NB4 (cell line): ENCODE results near the gene COA4.
"Not testable (repeated sequence)": the region's sequence is repeated elsewhere in the genome, so short reads cannot be mapped to it uniquely, and the experiment has no call there.

Experiments used
- DNase-seq: peaks from one replicate; pipeline ENCODE4 v3.0.0; 2010; ENCODE audit warnings: low read depth
- H3K4me3 ChIP-seq: one replicate; pipeline ENCODE4 v1.5.1; 2011; ENCODE audit warnings: mild to moderate bottlenecking, low read depth, low read length, moderate library complexity
- CTCF ChIP-seq: IDR thresholded peaks from one replicate; pipeline ENCODE4 v1.5.1; 2012; ENCODE audit warnings: low read depth, low read length
- MAX ChIP-seq: IDR thresholded peaks from 2 replicates; pipeline ENCODE4 v1.6.1; 2011; ENCODE audit warnings: low read depth, low read length
- MYC ChIP-seq: IDR thresholded peaks from 2 replicates; pipeline ENCODE4 v1.6.1; 2011; ENCODE audit warnings: low read depth, low read length
- POLR2A ChIP-seq: IDR thresholded peaks from 2 replicates; pipeline ENCODE4 v1.6.1; 2011; ENCODE audit warnings: mild to moderate bottlenecking; ENCODE audit not compliant: insufficient read length; ENCODE audit errors: extremely low read depth

Gene COA4

GRCh38 chr11:73888244-73888643 lies 11.6 kb upstream of the COA4 start:
- no peak for TF ChIP-seq MAX
- TF ChIP-seq POLR2A: no peak
- TF ChIP-seq CTCF: no peak
- TF ChIP-seq MYC: no peak
- no peak for DNase-seq
- no peak overlapping the region for H3K4me3 ChIP-seq

GRCh38 chr11:73883856-73884255 lies 7.2 kb upstream of the COA4 start:
- DNase-seq: no peak
- no peak overlapping the region for H3K4me3 ChIP-seq
- no peak for TF ChIP-seq MYC
- no peak for TF ChIP-seq MAX
- no peak for TF ChIP-seq POLR2A
- no peak for TF ChIP-seq CTCF

- H3K4me3 ChIP-seq, DNase-seq: not testable (repeated sequence)
Measured at GRCh38 chr11:73880449-73880848, 3.8 kb upstream of the COA4 start.

GRCh38 chr11:73878771-73879170 lies 2.1 kb upstream of the COA4 start:
- no peak for DNase-seq
- H3K4me3 ChIP-seq: no peak overlapping the region
- TF ChIP-seq CTCF (no peak), MYC (no peak), POLR2A (no peak), MAX (no peak)

GRCh38 chr11:73875840-73876239 lies 806 bp downstream of the COA4 start:
- DNase-seq: peak; percentile 27
- TF ChIP-seq MYC (no peak), MAX (no peak), POLR2A (no peak), CTCF (no peak)
- peak overlapping the region; percentile 92 for H3K4me3 ChIP-seq

GRCh38 chr11:73875380-73875779 lies 1.3 kb downstream of the COA4 start:
- peak overlapping the region; percentile 92 for H3K4me3 ChIP-seq
- DNase-seq: peak; percentile 16
- TF ChIP-seq MAX: no peak
- no peak for TF ChIP-seq CTCF
- no peak for TF ChIP-seq POLR2A
- no peak for TF ChIP-seq MYC
